ENCODE measurements around the gene PTPRN2. TPM values are rescaled to one million over a fixed set of nuclear protein-coding genes. Genes with fewer than 3 reads are reported as not detected.

Gene PTPRN2
- total and polyA plus RNA-seq, 2 donors (not counting 3 experiments of a cell fraction or from before 2014, with no cell fraction given) = 0.62 to 0.88 TPM

GRCh38 chr7:158463317-158463716 lies 124.3 kb downstream of the PTPRN2 start:
- Histone ChIP-seq H3K4me1 (ENCODE audit: control insufficient read depth, extremely low read depth, insufficient read depth, low read length) (no peaks in the 10 kb centered on the region), H3K27ac (ENCODE audit: insufficient read depth, low read depth, low read length) (no peak overlapping the region), H3K9me3 (replicated peaks; ENCODE audit: control insufficient read depth, insufficient read depth, low read length) (peaks cover 3% of the 10 kb centered on the region), H3K4me2 (ENCODE audit: insufficient read depth, low read length) (no peak overlapping the region), H3K79me2 (ENCODE audit: control insufficient read depth, insufficient read depth, low read length) (no peaks in the 10 kb centered on the region), H4K20me1 (replicated peaks; ENCODE audit: control insufficient read depth, extremely low read depth, insufficient read depth, low read length) (no peaks in the 10 kb centered on the region), H3K36me3 (ENCODE audit: control insufficient read depth in 2 of 2, extremely low read depth in 1 of 2, insufficient read depth in 2 of 2, low read length in 2 of 2) (no peaks in the 10 kb centered on the region), H3K4me3 (replicated peaks in 1 of 3; ENCODE audit: insufficient read depth in 1 of 3, low read depth in 1 of 3, low read length in 3 of 3) (no peak overlapping the region), H2AFZ (ENCODE audit: low read depth, low read length) (no peak overlapping the region), H3K9me1 (replicated peaks; ENCODE audit: control insufficient read depth, extremely low read depth, insufficient read depth, low read length) (no peaks in the 10 kb centered on the region), H3K27me3 (ENCODE audit: control insufficient read depth in 2 of 2, insufficient read depth in 2 of 2, low read length in 2 of 2) (no peaks in the 10 kb centered on the region), H3K9ac (replicated peaks; ENCODE audit: extremely low read depth, insufficient read depth, low read length) (no peak overlapping the region)
- no TSS peak for BruUV-seq (replicated peaks)
- no peak for TF ChIP-seq POLR2A (IDR thresholded peaks at IDR 0.05; ENCODE audit: low read depth, low read length)
- ChIA-PET POLR2A (no interaction called here), CTCF (no interaction called here)
- FAIRE-seq (no peak), DNase-seq (ENCODE audit: low read depth, low spot score) (no peak)
- dilution Hi-C loops (cut with MboI; ENCODE audit: extremely low pct_ligation_motif_present, low sequenced_read_pairs) = no loop called here
- intact Hi-C loops (cut with micrococcal nuclease) = no loop called here

DNA sequence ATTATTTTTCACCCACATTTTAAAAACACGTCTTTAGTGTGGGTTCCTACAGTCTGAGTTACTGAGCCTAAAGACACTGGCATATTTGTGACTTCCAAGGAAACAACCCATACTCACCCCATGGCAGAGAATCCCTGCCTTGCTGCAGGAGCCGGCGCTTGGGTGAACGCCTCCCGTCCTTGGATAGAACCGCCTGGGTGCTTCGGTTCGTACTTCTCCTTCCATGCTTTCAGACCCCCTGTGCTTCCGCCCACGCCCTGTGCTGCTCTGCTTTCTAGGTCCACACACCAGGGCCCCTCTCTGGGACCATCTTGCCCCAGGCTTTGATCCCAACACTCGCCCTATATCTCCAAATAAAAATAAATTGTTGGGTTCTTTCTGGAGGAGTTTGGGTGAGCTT lies 125.8 kb downstream of the PTPRN2 start:
- Histone ChIP-seq H3K4me1 (ENCODE audit: control insufficient read depth, extremely low read depth, insufficient read depth, low read length) (no peaks in the 10 kb centered on the region), H3K9me3 (replicated peaks; ENCODE audit: control insufficient read depth, insufficient read depth, low read length) (peaks cover 3% of the 10 kb centered on the region), H3K4me2 (ENCODE audit: insufficient read depth, low read length) (no peak overlapping the region), H3K27ac (ENCODE audit: insufficient read depth, low read depth, low read length) (no peak overlapping the region), H3K36me3 (ENCODE audit: control insufficient read depth in 2 of 2, extremely low read depth in 1 of 2, insufficient read depth in 2 of 2, low read length in 2 of 2) (no peaks in the 10 kb centered on the region), H4K20me1 (replicated peaks; ENCODE audit: control insufficient read depth, extremely low read depth, insufficient read depth, low read length) (no peaks in the 10 kb centered on the region), H2AFZ (ENCODE audit: low read depth, low read length) (no peak overlapping the region), H3K9ac (replicated peaks; ENCODE audit: extremely low read depth, insufficient read depth, low read length) (no peak overlapping the region), H3K4me3 (replicated peaks in 1 of 3; ENCODE audit: insufficient read depth in 1 of 3, low read depth in 1 of 3, low read length in 3 of 3) (no peak overlapping the region), H3K79me2 (ENCODE audit: control insufficient read depth, insufficient read depth, low read length) (no peaks in the 10 kb centered on the region), H3K9me1 (replicated peaks; ENCODE audit: control insufficient read depth, extremely low read depth, insufficient read depth, low read length) (no peaks in the 10 kb centered on the region), H3K27me3 (ENCODE audit: control insufficient read depth in 2 of 2, insufficient read depth in 2 of 2, low read length in 2 of 2) (no peaks in the 10 kb centered on the region)
- intact Hi-C loops (cut with micrococcal nuclease) = no loop called here
- dilution Hi-C loops (cut with MboI; ENCODE audit: extremely low pct_ligation_motif_present, low sequenced_read_pairs) = no loop called here
- FAIRE-seq (no peak), DNase-seq (ENCODE audit: low read depth, low spot score) (no peak)
- CTCF ChIA-PET = no interaction called here
- BruUV-seq (replicated peaks) = no TSS peak
- TF ChIP-seq CTCF (IDR thresholded peaks at IDR 0.05; ENCODE audit: extremely low read depth in 1 of 2, insufficient read depth in 1 of 2, low read depth in 1 of 2, low read length in 2 of 2) = no peak
- TF ChIP-seq MAX (IDR thresholded peaks at IDR 0.05; ENCODE audit: insufficient read depth, insufficient read length) = no peak
- TF ChIP-seq MYC (IDR thresholded peaks at IDR 0.05; ENCODE audit: low read depth, low read length) = no peak
- TF ChIP-seq POLR2AphosphoS5 (IDR thresholded peaks at IDR 0.05; ENCODE audit: insufficient read depth, low read depth, low read length) = no peak
- no peak for TF ChIP-seq GATA2 (IDR thresholded peaks at IDR 0.05; ENCODE audit: insufficient read depth, insufficient read length, low read depth, low read length)
- no peak for TF ChIP-seq POLR2A (IDR thresholded peaks at IDR 0.05; ENCODE audit: low read depth, low read length)
- TF ChIP-seq JUN (IDR thresholded peaks at IDR 0.05; ENCODE audit: borderline replicate concordance, insufficient read depth, insufficient read length, low read depth) = no peak
- TF ChIP-seq EZH2 (IDR thresholded peaks at IDR 0.05; ENCODE audit: borderline replicate concordance, low read depth, low read length, severe bottlenecking) = no peak
- no peak for TF ChIP-seq FOS (IDR thresholded peaks at IDR 0.05; ENCODE audit: borderline replicate concordance, insufficient read depth, low read length)
- POLR2A ChIA-PET = no interaction called here

Data from endothelial cell of umbilical vein (primary cell).